OCI-M2 (cell line): Measurements from ENCODE around the gene MAGI2.
"Not testable (repeated sequence)": the region's sequence is repeated elsewhere in the genome, so short reads cannot be mapped to it uniquely, and the experiment has no call there.

Source experiments
- DNase-seq: peaks from one replicate; lab custom pipeline; 2025; ENCODE audit not compliant: unreplicated experiment; lab: John Stamatoyannopoulos, UW

MAGI2 gene

GRCh38 chr7:78329001-78329655, 1124.3 kb downstream of the MAGI2 start:
- DNase-seq: no peak

GRCh38 chr7:78327718-78328117, 1125.7 kb downstream of the MAGI2 start:
- DNase-seq: no peak

- DNase-seq: no peak
These were observed 1126.6 kb downstream of the MAGI2 start for GRCh38 chr7:78326876-78327275.

GRCh38 chr7:78326189-78326588, 1127.3 kb downstream of the MAGI2 start:
- no peak for DNase-seq

GRCh38 chr7:78323118-78323517, 1130.3 kb downstream of the MAGI2 start:
- DNase-seq: no peak

- not testable (repeated sequence) for DNase-seq
These were observed 1131.2 kb downstream of the MAGI2 start for GRCh38 chr7:78322231-78322630.

- no peak for DNase-seq
These were observed 1136.1 kb downstream of the MAGI2 start for GRCh38 chr7:78317371-78317770.

GRCh38 chr7:78316110-78316509, 1137.4 kb downstream of the MAGI2 start:
- no peak for DNase-seq

GRCh38 chr7:78315119-78315518, 1138.3 kb downstream of the MAGI2 start:
- DNase-seq: no peak

GRCh38 chr7:78311181-78311580, 1142.3 kb downstream of the MAGI2 start:
- no peak for DNase-seq

GRCh38 chr7:78307892-78308291, 1145.6 kb downstream of the MAGI2 start:
- DNase-seq: no peak

GRCh38 chr7:78306634-78307033, 1146.8 kb downstream of the MAGI2 start:
- DNase-seq: no peak

GRCh38 chr7:78301407-78301806, 1152.1 kb downstream of the MAGI2 start:
- no peak for DNase-seq

GRCh38 chr7:78299088-78299487, 1154.4 kb downstream of the MAGI2 start:
- no peak for DNase-seq

- DNase-seq: no peak
These were observed 1156.7 kb downstream of the MAGI2 start for GRCh38 chr7:78296644-78297371.

GRCh38 chr7:78296046-78296597, 1157.3 kb downstream of the MAGI2 start:
- no peak for DNase-seq

- DNase-seq: not testable (repeated sequence)
These were observed 1164.0 kb downstream of the MAGI2 start for GRCh38 chr7:78289471-78289870.

GRCh38 chr7:78284945-78285344, 1168.5 kb downstream of the MAGI2 start:
- DNase-seq: no peak

GRCh38 chr7:78280276-78280675, 1173.2 kb downstream of the MAGI2 start:
- DNase-seq: no peak

GRCh38 chr7:78279457-78279856, 1174.0 kb downstream of the MAGI2 start:
- DNase-seq: no peak

- no peak for DNase-seq
These were observed 1174.4 kb downstream of the MAGI2 start for GRCh38 chr7:78279032-78279431.

- DNase-seq: no peak
These were observed 1186.3 kb downstream of the MAGI2 start for GRCh38 chr7:78267141-78267540.
